ENCODE measurements around the gene ZNF496. TPM values are rescaled to one million over a fixed set of nuclear protein-coding genes. Genes with fewer than 3 reads are reported as not detected.
A peak's percentile ranks its signal among the peaks of the same experiment; 100 is the strongest.

ZNF496 gene
- total and polyA plus RNA-seq, 2 of the 13 experiments (the other 11 are each of a cell fraction or from before 2014, with no cell fraction given), result 14.8 to 18.6 TPM

- 0 out of 2 replicates have a peak, but pooled peaks have one; percentile 53 for TF ChIP-seq ZNF510 (CRISPR knock-in tag; IDR thresholded peaks at IDR 0.05; ENCODE audit: low read depth)
- TF ChIP-seq POGZ (CRISPR knock-in tag; IDR thresholded peaks at IDR 0.05), result no peak
- no peak for TF ChIP-seq PLSCR1 (CRISPR knock-in tag; IDR thresholded peaks at IDR 0.05; ENCODE audit: borderline replicate concordance)
- TF ChIP-seq KLF11 (CRISPR knock-in tag; IDR thresholded peaks at IDR 0.05), result no peak
- no peak for TF ChIP-seq WIZ (CRISPR knock-in tag; IDR thresholded peaks at IDR 0.05)
- TF ChIP-seq ZNF577 (CRISPR knock-in tag; IDR thresholded peaks at IDR 0.05; ENCODE audit: borderline replicate concordance, low read depth), result no peak
- TF ChIP-seq POLR2AphosphoS2 (IDR thresholded peaks at IDR 0.05; ENCODE audit: low read depth, low read length), result no peak
- no peak for TF ChIP-seq ZFP36 (IDR thresholded peaks at IDR 0.05; ENCODE audit: borderline replicate concordance, low read depth, low read length, partially characterized antibody)
- no peak for TF ChIP-seq KDM1A (CRISPR knock-in tag; IDR thresholded peaks at IDR 0.05)
- no peak for TF ChIP-seq ZNF850 (CRISPR knock-in tag; conservative IDR thresholded peaks at IDR 0.05)
- TF ChIP-seq ZHX1 (CRISPR knock-in tag; IDR thresholded peaks at IDR 0.05; ENCODE audit: low read depth), result no peak
- no peak for TF ChIP-seq SALL2 (CRISPR knock-in tag; IDR thresholded peaks at IDR 0.05)
- TF ChIP-seq PBX2 (CRISPR knock-in tag; IDR thresholded peaks at IDR 0.05), result no peak
- TF ChIP-seq NFE2 (CRISPR knock-in tag; IDR thresholded peaks at IDR 0.05), result no peak
- no peak for TF ChIP-seq AKNA (CRISPR knock-in tag; IDR thresholded peaks at IDR 0.05; ENCODE audit: borderline replicate concordance)
- no peak for TF ChIP-seq HOXA7 (CRISPR knock-in tag; IDR thresholded peaks at IDR 0.05)
- TF ChIP-seq ZNF33A (CRISPR knock-in tag; IDR thresholded peaks at IDR 0.05; ENCODE audit: borderline replicate concordance), result no peak
- no peak for TF ChIP-seq ZBTB44 (CRISPR knock-in tag; IDR thresholded peaks at IDR 0.05)
- no peak for TF ChIP-seq ZBTB7B (CRISPR knock-in tag; IDR thresholded peaks at IDR 0.05)
These were observed 552 bp upstream of the ZNF496 start (continued) for GRCh38 chr1:247332215-247332622.
